Measurements from ENCODE around the gene STPG3. TPM values are rescaled to one million over a fixed set of nuclear protein-coding genes. Genes with fewer than 3 reads are reported as not detected.

The STPG3 gene
- total and polyA plus RNA-seq, 4 donors = not detected

- no peaks in the 10 kb centered on the region for H3K9me3 ChIP-seq (ENCODE audit: control insufficient read depth in 4 of 4, low read length in 3 of 4)
- H3K9ac ChIP-seq (ENCODE audit: low read depth in 1 of 2, low read length in 2 of 2) = no peak overlapping the region
- no peak overlapping the region for H3K27ac ChIP-seq (ENCODE audit: low read depth in 1 of 2, low read length in 2 of 2)
- 82% methylated on average over 10 of the region's 10 CpGs for WGBS
- DNase-seq (ENCODE audit: low spot score) = no peak
- no peak overlapping the region for H3K4me3 ChIP-seq (ENCODE audit: low read depth in 1 of 3, low read length in 3 of 3)
- H3K36me3 ChIP-seq (ENCODE audit: control insufficient read depth in 4 of 4, insufficient read depth in 3 of 4, low read depth in 1 of 4, low read length in 3 of 4) = no peaks in the 10 kb centered on the region
- no peaks in the 10 kb centered on the region for H3K27me3 ChIP-seq (ENCODE audit: control insufficient read depth in 4 of 4, insufficient read depth in 4 of 4, low read length in 3 of 4)
- TF ChIP-seq, protein P1, sequence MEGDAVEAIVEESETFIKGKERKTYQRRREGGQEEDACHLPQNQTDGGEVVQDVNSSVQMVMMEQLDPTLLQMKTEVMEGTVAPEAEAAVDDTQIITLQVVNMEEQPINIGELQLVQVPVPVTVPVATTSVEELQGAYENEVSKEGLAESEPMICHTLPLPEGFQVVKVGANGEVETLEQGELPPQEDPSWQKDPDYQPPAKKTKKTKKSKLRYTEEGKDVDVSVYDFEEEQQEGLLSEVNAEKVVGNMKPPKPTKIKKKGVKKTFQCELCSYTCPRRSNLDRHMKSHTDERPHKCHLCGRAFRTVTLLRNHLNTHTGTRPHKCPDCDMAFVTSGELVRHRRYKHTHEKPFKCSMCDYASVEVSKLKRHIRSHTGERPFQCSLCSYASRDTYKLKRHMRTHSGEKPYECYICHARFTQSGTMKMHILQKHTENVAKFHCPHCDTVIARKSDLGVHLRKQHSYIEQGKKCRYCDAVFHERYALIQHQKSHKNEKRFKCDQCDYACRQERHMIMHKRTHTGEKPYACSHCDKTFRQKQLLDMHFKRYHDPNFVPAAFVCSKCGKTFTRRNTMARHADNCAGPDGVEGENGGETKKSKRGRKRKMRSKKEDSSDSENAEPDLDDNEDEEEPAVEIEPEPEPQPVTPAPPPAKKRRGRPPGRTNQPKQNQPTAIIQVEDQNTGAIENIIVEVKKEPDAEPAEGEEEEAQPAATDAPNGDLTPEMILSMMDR (IDR thresholded peaks at IDR 0.05; ENCODE audit: low read depth, low read length, missing input control) = no peak
- TF ChIP-seq HNF4G (IDR thresholded peaks at IDR 0.05) = no peak
- no peak for TF ChIP-seq EGR1 (IDR thresholded peaks at IDR 0.05; ENCODE audit: low read depth in 2 of 2)
- no peak for TF ChIP-seq TAF1 (conservative IDR thresholded peaks at IDR 0.05)
- TF ChIP-seq REST (IDR thresholded peaks at IDR 0.05) = no peak
- TF ChIP-seq, protein P2, sequence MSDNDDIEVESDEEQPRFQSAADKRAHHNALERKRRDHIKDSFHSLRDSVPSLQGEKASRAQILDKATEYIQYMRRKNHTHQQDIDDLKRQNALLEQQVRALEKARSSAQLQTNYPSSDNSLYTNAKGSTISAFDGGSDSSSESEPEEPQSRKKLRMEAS (IDR thresholded peaks at IDR 0.05) = no peak
- TF ChIP-seq RAD21 (IDR thresholded peaks at IDR 0.05) = no peak
- TF ChIP-seq NR2F2 (IDR thresholded peaks at IDR 0.05) = no peak
- TF ChIP-seq, protein P3, sequence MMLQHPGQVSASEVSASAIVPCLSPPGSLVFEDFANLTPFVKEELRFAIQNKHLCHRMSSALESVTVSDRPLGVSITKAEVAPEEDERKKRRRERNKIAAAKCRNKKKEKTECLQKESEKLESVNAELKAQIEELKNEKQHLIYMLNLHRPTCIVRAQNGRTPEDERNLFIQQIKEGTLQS (IDR thresholded peaks at IDR 0.05) = no peak
- TF ChIP-seq RXRA (IDR thresholded peaks at IDR 0.05) = no peak
- TF ChIP-seq FOXA2 (IDR thresholded peaks at IDR 0.05) = no peak
- TF ChIP-seq GABPA (IDR thresholded peaks at IDR 0.05 in 1 of 2, conservative IDR thresholded peaks at IDR 0.05 in 1 of 2) = no peak
- TF ChIP-seq FOXA1 (IDR thresholded peaks at IDR 0.05) = no peak
- no peak for TF ChIP-seq HNF4A (conservative IDR thresholded peaks at IDR 0.05)
- TF ChIP-seq YY1 (IDR thresholded peaks at IDR 0.05) = no peak
- TF ChIP-seq JUND (IDR thresholded peaks at IDR 0.05) = no peak
- TF ChIP-seq SP1 (IDR thresholded peaks at IDR 0.05) = no peak
- TF ChIP-seq, protein P4, sequence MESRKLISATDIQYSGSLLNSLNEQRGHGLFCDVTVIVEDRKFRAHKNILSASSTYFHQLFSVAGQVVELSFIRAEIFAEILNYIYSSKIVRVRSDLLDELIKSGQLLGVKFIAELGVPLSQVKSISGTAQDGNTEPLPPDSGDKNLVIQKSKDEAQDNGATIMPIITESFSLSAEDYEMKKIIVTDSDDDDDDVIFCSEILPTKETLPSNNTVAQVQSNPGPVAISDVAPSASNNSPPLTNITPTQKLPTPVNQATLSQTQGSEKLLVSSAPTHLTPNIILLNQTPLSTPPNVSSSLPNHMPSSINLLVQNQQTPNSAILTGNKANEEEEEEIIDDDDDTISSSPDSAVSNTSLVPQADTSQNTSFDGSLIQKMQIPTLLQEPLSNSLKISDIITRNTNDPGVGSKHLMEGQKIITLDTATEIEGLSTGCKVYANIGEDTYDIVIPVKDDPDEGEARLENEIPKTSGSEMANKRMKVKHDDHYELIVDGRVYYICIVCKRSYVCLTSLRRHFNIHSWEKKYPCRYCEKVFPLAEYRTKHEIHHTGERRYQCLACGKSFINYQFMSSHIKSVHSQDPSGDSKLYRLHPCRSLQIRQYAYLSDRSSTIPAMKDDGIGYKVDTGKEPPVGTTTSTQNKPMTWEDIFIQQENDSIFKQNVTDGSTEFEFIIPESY (IDR thresholded peaks at IDR 0.05) = no peak
- H3K4me1 ChIP-seq (ENCODE audit: control insufficient read depth in 4 of 4, insufficient read depth in 4 of 4, low read length in 3 of 4) = peaks cover 5 to 14% (median 8%) of the 10 kb centered on the region in 4 donors
Observed at GRCh38 chr9:137232101-137232500, 19.0 kb upstream of the STPG3 start.

Measured in liver (tissue), 9 donors.